ENCODE results near the gene GAL3ST2. TPM values are rescaled to one million over a fixed set of nuclear protein-coding genes. Genes with fewer than 3 reads are reported as not detected.
A peak's percentile ranks its signal among the peaks of the same experiment; 100 is the strongest.

The GAL3ST2 gene
- total RNA-seq, 1 donor from 2014 or later, result 0.84 TPM

DNA sequence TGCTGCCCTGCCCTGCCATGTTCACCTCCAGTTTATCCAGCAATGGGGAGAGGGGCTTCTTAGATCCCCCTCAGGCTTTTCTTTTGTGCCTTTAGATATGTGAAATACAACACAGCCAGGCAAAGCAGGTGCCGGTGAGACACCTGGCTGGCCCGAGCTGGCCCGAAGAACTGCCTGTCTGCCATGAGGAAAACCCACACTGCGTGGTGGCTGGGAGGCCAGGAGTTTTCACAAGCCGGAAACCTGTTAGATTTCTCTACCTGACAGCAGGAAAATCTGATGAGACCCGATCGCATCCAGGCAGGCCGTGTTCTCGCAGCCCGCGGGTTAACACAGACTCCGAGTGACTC is 5.7 kb upstream of the GAL3ST2 start:
- no peak overlapping the region for H3K4me3 Mint-ChIP-seq (ENCODE audit: low read depth)
- H3K4me1 Mint-ChIP-seq (ENCODE audit: low read depth), result no peaks in the 10 kb centered on the region
- no peak overlapping the region for H3K27ac Mint-ChIP-seq
- peaks cover 2% of the 10 kb centered on the region for H3K27me3 Mint-ChIP-seq
- H3K36me3 Mint-ChIP-seq (ENCODE audit: insufficient read depth), result no peaks in the 10 kb centered on the region
- TF ChIP-seq, protein P1, sequence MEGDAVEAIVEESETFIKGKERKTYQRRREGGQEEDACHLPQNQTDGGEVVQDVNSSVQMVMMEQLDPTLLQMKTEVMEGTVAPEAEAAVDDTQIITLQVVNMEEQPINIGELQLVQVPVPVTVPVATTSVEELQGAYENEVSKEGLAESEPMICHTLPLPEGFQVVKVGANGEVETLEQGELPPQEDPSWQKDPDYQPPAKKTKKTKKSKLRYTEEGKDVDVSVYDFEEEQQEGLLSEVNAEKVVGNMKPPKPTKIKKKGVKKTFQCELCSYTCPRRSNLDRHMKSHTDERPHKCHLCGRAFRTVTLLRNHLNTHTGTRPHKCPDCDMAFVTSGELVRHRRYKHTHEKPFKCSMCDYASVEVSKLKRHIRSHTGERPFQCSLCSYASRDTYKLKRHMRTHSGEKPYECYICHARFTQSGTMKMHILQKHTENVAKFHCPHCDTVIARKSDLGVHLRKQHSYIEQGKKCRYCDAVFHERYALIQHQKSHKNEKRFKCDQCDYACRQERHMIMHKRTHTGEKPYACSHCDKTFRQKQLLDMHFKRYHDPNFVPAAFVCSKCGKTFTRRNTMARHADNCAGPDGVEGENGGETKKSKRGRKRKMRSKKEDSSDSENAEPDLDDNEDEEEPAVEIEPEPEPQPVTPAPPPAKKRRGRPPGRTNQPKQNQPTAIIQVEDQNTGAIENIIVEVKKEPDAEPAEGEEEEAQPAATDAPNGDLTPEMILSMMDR (IDR thresholded peaks at IDR 0.05; ENCODE audit: unreplicated experiment), result no peak
- H3K9me3 Mint-ChIP-seq (ENCODE audit: low read depth), result no peaks in the 10 kb centered on the region
- DNase-seq (ENCODE audit: low spot score, unreplicated experiment), result no peak

DNA sequence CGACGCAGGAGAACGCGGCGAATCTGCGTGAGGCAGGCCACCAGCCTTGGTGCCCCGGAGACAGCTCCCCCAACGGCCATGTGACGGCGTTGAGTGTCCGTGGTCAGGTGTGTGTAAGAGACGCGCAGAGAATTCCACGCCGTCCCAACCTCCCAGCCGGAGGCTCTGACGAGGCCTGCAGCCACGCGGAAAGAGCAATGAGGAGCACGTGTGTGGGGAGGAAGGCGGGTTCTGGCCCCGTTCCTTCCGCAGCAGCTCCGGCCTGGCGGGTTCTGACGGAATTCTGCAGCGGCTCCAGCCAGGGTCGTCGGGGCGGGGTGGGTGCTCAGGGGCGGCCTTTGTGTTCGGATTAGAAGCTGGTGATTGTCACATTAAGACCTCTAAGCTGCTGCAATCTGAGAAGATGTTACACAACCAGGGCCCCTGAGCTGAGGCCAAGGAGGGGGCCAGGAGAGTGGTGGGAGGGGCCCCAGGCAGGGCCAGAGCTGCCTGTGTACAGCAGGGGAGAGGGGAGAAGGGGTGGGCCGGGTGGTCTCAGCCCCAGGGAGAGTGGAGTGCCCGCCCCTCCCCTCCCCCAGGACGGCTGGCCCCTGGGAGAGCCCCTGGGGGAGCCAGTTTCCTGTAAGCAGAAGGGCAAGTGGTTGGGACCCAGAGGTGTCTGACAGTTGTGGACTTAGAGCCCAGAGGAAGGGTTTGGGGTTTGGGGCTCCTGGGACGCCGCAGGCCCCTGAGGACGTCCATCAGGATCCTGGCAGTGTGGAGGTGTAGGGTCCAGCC is 5.1 kb upstream of the GAL3ST2 start:
- TF ChIP-seq, protein P1 (IDR thresholded peaks at IDR 0.05; ENCODE audit: unreplicated experiment), result no peak
- H3K27me3 Mint-ChIP-seq, result peaks cover 2% of the 10 kb centered on the region
- peak overlapping the region; percentile 26 for H3K27ac Mint-ChIP-seq
- no peak overlapping the region for H3K4me3 Mint-ChIP-seq (ENCODE audit: low read depth)
- H3K9me3 Mint-ChIP-seq (ENCODE audit: low read depth), result no peaks in the 10 kb centered on the region
- H3K4me1 Mint-ChIP-seq (ENCODE audit: low read depth), result no peaks in the 10 kb centered on the region
- DNase-seq (ENCODE audit: low spot score, unreplicated experiment), result no peak
- no peaks in the 10 kb centered on the region for H3K36me3 Mint-ChIP-seq (ENCODE audit: insufficient read depth)

DNA sequence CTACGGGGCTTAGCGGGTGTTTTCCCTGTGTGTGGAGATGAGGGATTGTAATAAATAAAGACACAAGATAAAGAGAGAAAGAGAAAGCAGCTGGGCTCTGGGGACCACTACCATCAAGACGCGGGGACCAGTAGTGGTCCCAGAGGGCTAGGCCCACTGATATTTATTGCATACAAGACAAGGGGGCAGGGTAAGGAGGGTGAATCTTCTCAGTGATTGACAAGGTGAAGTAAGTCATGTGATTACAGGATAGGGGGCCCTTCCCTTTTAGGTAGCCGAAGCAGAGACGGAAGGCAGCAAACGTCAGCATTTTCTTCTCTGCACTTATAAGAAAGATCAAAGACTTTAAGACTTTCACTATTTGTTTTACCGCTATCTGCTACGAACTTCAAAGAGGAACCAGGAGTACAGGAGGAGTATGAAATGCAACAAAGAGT is 4.5 kb upstream of the GAL3ST2 start:
- Mint-ChIP-seq H3K27me3 (peaks cover 2% of the 10 kb centered on the region), H3K36me3 (ENCODE audit: insufficient read depth) (no peaks in the 10 kb centered on the region), H3K9me3 (ENCODE audit: low read depth) (no peaks in the 10 kb centered on the region), H3K4me3 (ENCODE audit: low read depth) (no peak overlapping the region), H3K27ac (peak overlapping the region; percentile 26), H3K4me1 (ENCODE audit: low read depth) (no peaks in the 10 kb centered on the region)
- DNase-seq (ENCODE audit: low spot score, unreplicated experiment), result no peak
- TF ChIP-seq, protein P1 (IDR thresholded peaks at IDR 0.05; ENCODE audit: unreplicated experiment), result no peak

DNA sequence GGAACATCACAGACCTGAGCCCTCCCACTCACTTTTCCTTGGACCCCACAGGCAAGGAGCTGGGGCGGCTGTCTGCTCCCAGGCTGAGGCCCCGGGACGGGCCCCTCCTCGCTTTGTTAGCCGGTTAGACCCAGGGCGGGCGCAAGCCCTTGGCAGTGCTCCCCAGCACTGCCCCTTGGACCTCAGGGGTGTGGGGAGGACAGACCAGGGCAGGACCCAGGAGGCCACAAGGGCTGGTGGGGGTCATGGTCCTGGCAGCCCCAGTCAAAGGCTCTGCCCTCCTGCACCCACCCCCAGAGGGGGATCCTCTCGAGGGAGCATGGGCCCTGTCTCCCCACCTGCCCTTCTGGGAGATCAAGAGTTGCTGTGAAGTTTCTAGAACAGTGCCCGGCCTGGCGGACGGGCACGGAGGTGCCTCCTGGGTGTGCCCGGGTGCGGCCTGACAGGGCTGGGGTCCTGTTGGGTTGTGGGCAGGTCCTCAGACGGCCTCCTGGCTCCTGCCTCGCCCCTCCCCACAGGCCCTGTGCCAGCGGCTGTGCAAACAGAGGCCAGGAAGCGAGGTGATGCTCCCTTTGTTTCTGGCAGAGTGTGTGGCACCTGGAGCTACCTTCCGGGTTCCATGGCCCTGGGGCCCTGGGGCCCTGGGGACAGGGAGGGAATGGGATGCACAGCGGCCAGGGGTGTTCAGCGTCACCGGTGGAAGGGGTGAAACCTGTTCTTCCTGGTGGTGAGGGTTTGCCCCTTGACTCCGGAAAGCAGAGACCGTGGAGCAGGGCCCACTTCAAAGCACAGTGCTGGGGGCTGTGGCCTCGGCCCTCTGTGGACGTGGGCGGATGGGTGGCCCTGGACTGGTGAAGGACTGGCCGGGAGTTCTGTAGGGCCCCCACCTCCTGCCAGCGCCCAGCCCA is 2.9 kb upstream of the GAL3ST2 start:
- DNase-seq (ENCODE audit: low spot score, unreplicated experiment), result no peak
- H3K4me3 Mint-ChIP-seq (ENCODE audit: low read depth), result no peak overlapping the region
- TF ChIP-seq, protein P1 (IDR thresholded peaks at IDR 0.05; ENCODE audit: unreplicated experiment), result no peak
- H3K9me3 Mint-ChIP-seq (ENCODE audit: low read depth), result no peaks in the 10 kb centered on the region
- H3K27me3 Mint-ChIP-seq, result peaks cover 2% of the 10 kb centered on the region
- H3K4me1 Mint-ChIP-seq (ENCODE audit: low read depth), result no peaks in the 10 kb centered on the region
- H3K27ac Mint-ChIP-seq, result no peak overlapping the region
- H3K36me3 Mint-ChIP-seq (ENCODE audit: insufficient read depth), result no peaks in the 10 kb centered on the region

DNA sequence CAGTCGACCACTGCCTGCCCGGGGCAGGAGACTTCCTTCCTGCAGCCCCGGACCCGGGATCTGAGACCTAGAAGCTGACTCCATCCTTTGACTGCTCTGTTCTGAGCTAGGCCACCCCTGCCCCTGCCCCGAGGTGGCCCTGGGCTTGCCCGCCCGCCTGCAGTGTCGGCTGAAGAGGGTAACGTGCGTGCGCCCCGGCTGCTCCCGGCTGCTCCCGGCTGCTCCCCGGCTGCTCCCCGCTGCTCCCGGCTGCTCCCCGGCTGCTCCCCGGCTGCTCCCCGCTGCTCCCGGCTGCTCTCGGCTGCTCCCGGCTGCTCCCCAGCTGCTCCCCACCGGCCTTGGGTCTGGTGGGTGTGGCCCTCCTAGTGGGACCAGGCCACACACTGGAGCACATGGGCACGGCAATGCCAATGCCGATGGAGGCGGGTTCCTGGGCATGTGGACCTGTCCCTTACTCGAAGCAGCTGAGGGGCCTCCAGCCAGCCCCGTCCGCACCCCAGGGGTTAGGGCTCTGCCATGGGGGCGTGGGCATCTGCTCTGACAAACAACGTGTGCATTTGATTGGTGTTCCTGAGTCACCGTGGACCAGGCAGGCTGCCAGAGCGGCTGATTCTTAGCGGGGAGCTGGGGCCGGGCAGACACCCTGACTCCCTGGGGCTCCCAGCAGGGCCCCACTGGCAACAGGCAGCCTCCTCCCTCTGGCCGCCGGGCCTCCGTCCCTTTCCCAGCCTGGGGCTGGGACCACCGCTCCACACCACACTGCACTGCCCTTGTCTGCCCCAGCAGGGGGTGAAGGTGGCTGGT is 2.0 kb upstream of the GAL3ST2 start:
- Mint-ChIP-seq H3K4me1 (ENCODE audit: low read depth) (no peaks in the 10 kb centered on the region), H3K36me3 (ENCODE audit: insufficient read depth) (no peaks in the 10 kb centered on the region), H3K9me3 (ENCODE audit: low read depth) (no peaks in the 10 kb centered on the region), H3K4me3 (ENCODE audit: low read depth) (no peak overlapping the region), H3K27me3 (peaks cover 2% of the 10 kb centered on the region), H3K27ac (no peak overlapping the region)
- TF ChIP-seq, protein P1 (IDR thresholded peaks at IDR 0.05; ENCODE audit: unreplicated experiment), result no peak
- no peak for DNase-seq (ENCODE audit: low spot score, unreplicated experiment)

Measured in progenitor cell of endocrine pancreas (in vitro differentiated cells).